ENCODE data around the gene MDM4. TPM values are rescaled to one million over a fixed set of nuclear protein-coding genes. Genes with fewer than 3 reads are reported as not detected.

The MDM4 gene
- total RNA-seq, 4 donors from 2014 or later: 64.3 to 140 (median 109) TPM

DNA sequence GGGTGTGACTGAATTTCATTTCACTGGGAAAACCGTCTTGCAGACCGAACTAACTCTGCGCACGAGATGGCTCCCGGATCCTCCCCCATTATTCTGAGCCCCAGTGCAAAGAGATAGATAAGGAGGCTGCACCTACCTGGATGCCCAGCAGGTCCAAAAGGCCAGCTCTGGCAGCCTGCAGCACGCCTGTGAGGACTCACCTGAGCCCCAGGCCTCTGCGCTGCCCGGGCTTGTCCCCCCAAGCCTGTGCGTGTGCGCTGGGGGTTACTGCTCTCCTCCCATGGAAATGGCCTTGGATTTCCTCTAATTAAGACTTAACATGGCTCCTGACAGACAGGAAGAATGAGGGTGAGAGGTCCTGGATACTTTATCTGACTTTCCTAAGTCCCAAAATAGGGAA is 83.4 kb downstream of the MDM4 start:
- H3K36me3 ChIP-seq: no peaks in the 10 kb centered on the region
- no peaks in the 10 kb centered on the region for H3K9me3 ChIP-seq
- TF ChIP-seq CTCF (IDR thresholded peaks at IDR 0.05) (no peak), POLR2AphosphoS5 (IDR thresholded peaks at IDR 0.05) (no peak), POLR2A (IDR thresholded peaks at IDR 0.05) (no peak), EP300 (IDR thresholded peaks at IDR 0.05; ENCODE audit: low read depth) (no peak)
- in situ Hi-C loops (cut with MboI; ENCODE audit: low pct_ligation_motif_present in 1 of 4, low pct_unique_long_range_greater_than_20kb in 1 of 4, low sequenced_read_pairs in 3 of 4) (no loop called here), intact Hi-C loops (cut with DNase I; ENCODE audit: low total_unique reads) (no loop called here)
- no peaks in the 10 kb centered on the region for H3K27me3 ChIP-seq
- no peak overlapping the region for H3K4me3 ChIP-seq
- no peaks in the 10 kb centered on the region for H3K4me1 ChIP-seq
- DNase-seq: no peak
- WGBS, 2 donors (ENCODE audit: low coverage in 1 of 2): 90% methylated on average over 10 of the region's 10 CpGs; no CpG with 5 or more reads in 1 of the 2 donors
- H3K27ac ChIP-seq: no peak overlapping the region

- H3K27ac ChIP-seq: no peak overlapping the region
- DNase-seq: no peak
- H3K4me3 ChIP-seq: no peak overlapping the region
- H3K4me1 ChIP-seq: no peaks in the 10 kb centered on the region
- H3K36me3 ChIP-seq: no peaks in the 10 kb centered on the region
- H3K9me3 ChIP-seq: no peaks in the 10 kb centered on the region
- no peak for TF ChIP-seq POLR2AphosphoS5 (IDR thresholded peaks at IDR 0.05)
- TF ChIP-seq EP300 (IDR thresholded peaks at IDR 0.05; ENCODE audit: low read depth): no peak
- TF ChIP-seq POLR2A (IDR thresholded peaks at IDR 0.05): no peak
- no peak for TF ChIP-seq CTCF (IDR thresholded peaks at IDR 0.05)
- 96% methylated on average over 5 of the region's 5 CpGs; no CpG with 5 or more reads in 1 of the 2 donors for WGBS, 2 donors (ENCODE audit: low coverage in 1 of 2)
- intact Hi-C loops (cut with DNase I; ENCODE audit: low total_unique reads): no loop called here
- in situ Hi-C loops (cut with MboI; ENCODE audit: low pct_ligation_motif_present in 1 of 4, low pct_unique_long_range_greater_than_20kb in 1 of 4, low sequenced_read_pairs in 3 of 4): no loop called here
- H3K27me3 ChIP-seq: no peaks in the 10 kb centered on the region
Observed at GRCh38 chr1:204600203-204600602, 84.0 kb downstream of the MDM4 start.

GRCh38 chr1:204600968-204601367 is 84.8 kb downstream of the MDM4 start:
- intact Hi-C loops (cut with DNase I; ENCODE audit: low total_unique reads): no loop called here
- in situ Hi-C loops (cut with MboI; ENCODE audit: low pct_ligation_motif_present in 1 of 4, low pct_unique_long_range_greater_than_20kb in 1 of 4, low sequenced_read_pairs in 3 of 4): no loop called here
- no peak for DNase-seq
- Histone ChIP-seq H3K36me3 (no peaks in the 10 kb centered on the region), H3K4me3 (no peak overlapping the region), H3K27me3 (no peaks in the 10 kb centered on the region), H3K27ac (no peak overlapping the region), H3K9me3 (no peaks in the 10 kb centered on the region), H3K4me1 (no peaks in the 10 kb centered on the region)
- 82 to 92% methylated on average over 2 to 4 of the region's 4 CpGs for WGBS, 2 donors (ENCODE audit: low coverage in 1 of 2)
- TF ChIP-seq EP300 (IDR thresholded peaks at IDR 0.05; ENCODE audit: low read depth) (no peak), POLR2A (IDR thresholded peaks at IDR 0.05) (no peak), POLR2AphosphoS5 (IDR thresholded peaks at IDR 0.05) (no peak), CTCF (IDR thresholded peaks at IDR 0.05) (no peak)

DNA sequence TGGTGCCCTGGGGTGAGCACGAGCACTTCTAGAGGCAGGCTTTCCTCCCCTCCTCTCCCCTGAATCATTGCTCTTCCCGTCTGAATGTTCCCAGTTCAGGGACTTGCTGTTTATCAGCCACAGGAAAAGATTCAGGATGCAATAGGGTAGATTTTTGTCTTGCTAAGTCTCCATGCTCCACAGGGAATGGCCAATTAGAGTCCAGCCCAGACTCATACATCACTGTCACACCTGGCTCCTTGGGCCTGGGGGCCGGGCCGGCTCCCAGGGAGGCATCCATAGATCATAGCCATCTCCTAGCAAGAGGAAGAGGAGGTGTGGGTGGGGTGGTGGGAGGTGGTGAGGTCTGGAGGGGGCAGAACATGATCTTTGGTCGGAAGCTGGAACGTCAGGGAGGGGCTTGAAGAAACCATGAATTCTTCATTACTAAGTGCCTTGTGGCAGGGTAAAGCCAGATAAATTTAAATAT is 85.9 kb downstream of the MDM4 start:
- Histone ChIP-seq H3K36me3 (no peaks in the 10 kb centered on the region), H3K4me3 (no peak overlapping the region), H3K9me3 (no peaks in the 10 kb centered on the region), H3K27me3 (no peaks in the 10 kb centered on the region), H3K27ac (no peak overlapping the region), H3K4me1 (no peaks in the 10 kb centered on the region)
- no peak for DNase-seq
- no peak for TF ChIP-seq CTCF (IDR thresholded peaks at IDR 0.05)
- no peak for TF ChIP-seq POLR2AphosphoS5 (IDR thresholded peaks at IDR 0.05)
- no peak for TF ChIP-seq POLR2A (IDR thresholded peaks at IDR 0.05)
- no peak for TF ChIP-seq EP300 (IDR thresholded peaks at IDR 0.05; ENCODE audit: low read depth)
- in situ Hi-C loops (cut with MboI; ENCODE audit: low pct_ligation_motif_present in 1 of 4, low pct_unique_long_range_greater_than_20kb in 1 of 4, low sequenced_read_pairs in 3 of 4) (no loop called here), intact Hi-C loops (cut with DNase I; ENCODE audit: low total_unique reads) (no loop called here)
- 66% methylated on average over 6 of the region's 6 CpGs; no CpG with 5 or more reads in 1 of the 2 donors for WGBS, 2 donors (ENCODE audit: low coverage in 1 of 2)

All from transverse colon (tissue), 4 donors.